CD4-positive, alpha-beta T cell (primary cell): ENCODE results near the gene FMNL2. TPM values are rescaled to one million over a fixed set of nuclear protein-coding genes. Genes with fewer than 3 reads are reported as not detected.

Experiments used
- ATAC-seq: fragments of 200-7000 bp; cut with Tn5 transposase; one replicate; pipeline ENCODE4 v1.10.0; 2022; ENCODE audit warnings: mild to moderate bottlenecking; ENCODE audit not compliant: poor library complexity
- CTCF ChIA-PET: fragments of 350-600 bp; sonication (Branson Sonifier 250); formaldehyde crosslinking; loops from one replicate; lab custom pipeline; 2021; ENCODE audit warnings: antibody characterized with exemption, inconsistent platforms; lab: Charles Lee
- POLR2A ChIA-PET: fragments of 350-600 bp; sonication (Branson Sonifier 250); formaldehyde crosslinking; loops from one replicate; lab custom pipeline; 2021; ENCODE audit warnings: antibody characterized with exemption, inconsistent platforms; lab: Charles Lee
- DNase-seq, 14 experiments: peaks; one replicate each; pipeline ENCODE4 v3.0.0-alpha.2; 2013 to 2020; ENCODE audit warnings: mixed read lengths in 2 of 14
- H3K27ac ChIP-seq, 2 donors: one replicate each; pipeline versions ENCODE4 v1.5.1 to v1.7.0; 2013; ENCODE audit warnings: low read length in 2 of 2, low read depth in 1 of 2, mild to moderate bottlenecking in 1 of 2
- H3K27me3 ChIP-seq, 2 experiments: 1 replicate in 1 of 2; 2 replicates in 1 of 2; pipeline versions ENCODE4 v1.6.1 to v1.7.0; 2013; ENCODE audit warnings: low read length in 2 of 2, control low read depth in 1 of 2, mild to moderate bottlenecking in 1 of 2, moderate library complexity in 1 of 2; ENCODE audit not compliant: insufficient read depth in 2 of 2, control insufficient read depth in 1 of 2
- H3K36me3 ChIP-seq: one replicate; pipeline ENCODE4 v1.6.1; 2013; ENCODE audit warnings: low read length, control low read depth; ENCODE audit not compliant: insufficient read depth
- H3K4me1 ChIP-seq: one replicate; pipeline ENCODE4 v1.6.1; 2013; ENCODE audit warnings: low read length, control low read depth; ENCODE audit not compliant: insufficient read depth
- H3K4me3 ChIP-seq: one replicate; pipeline ENCODE4 v1.5.1; 2013; ENCODE audit warnings: mild to moderate bottlenecking, low read length, moderate library complexity
- H3K9me3 ChIP-seq, 2 experiments: 1 replicate in 1 of 2; 2 replicates in 1 of 2; pipeline versions ENCODE4 v1.6.1 to v1.7.0; 2013; ENCODE audit warnings: low read length in 2 of 2, mild to moderate bottlenecking in 2 of 2, control low read depth in 1 of 2, moderate library complexity in 1 of 2; ENCODE audit not compliant: control insufficient read depth in 1 of 2, insufficient read depth in 1 of 2
- H3K27ac Mint-ChIP-seq: one replicate; pipeline ENCODE4 v1.8.0; 2020; ENCODE audit warnings: mixed read lengths
- H3K27me3 Mint-ChIP-seq: one replicate; pipeline ENCODE4 v1.8.0; 2021; ENCODE audit warnings: mixed read lengths
- H3K36me3 Mint-ChIP-seq: one replicate; pipeline ENCODE4 v1.8.0; 2021; ENCODE audit warnings: low read depth, mixed read lengths
- H3K4me1 Mint-ChIP-seq: one replicate; pipeline ENCODE4 v1.8.0; 2021; ENCODE audit warnings: low read depth, mixed read lengths
- H3K4me3 Mint-ChIP-seq: one replicate; pipeline ENCODE4 v1.8.0; 2020; ENCODE audit warnings: mild to moderate bottlenecking, mixed read lengths
- H3K9me3 Mint-ChIP-seq: one replicate; pipeline ENCODE4 v1.8.0; 2020; ENCODE audit warnings: mixed read lengths
- CTCF ChIP-seq: fragments of 200-600 bp; IDR thresholded peaks from one replicate; pipeline ENCODE4 v1.8.0; 2022; ENCODE audit warnings: antibody characterized with exemption, mild to moderate bottlenecking
- intact Hi-C, 2 experiments: fragments of 100-400 bp; cut with DNase I in 1 of 2; cut with micrococcal nuclease in 1 of 2; formaldehyde crosslinking; loops; one replicate each; pipeline versions ENCODE4 v1.15.1 to v1.9.0; 2023 to 2025; cut with DNase I, micrococcal nuclease
- total RNA-seq, 174 experiments: library from RNA in 2 of 174; stranded (reverse) in 2 of 174; gene quantifications; one replicate each; pipeline ENCODE4 v1.2.3 and lab custom pipeline; 2021 to 2026

FMNL2 gene
- total RNA-seq, 2 experiments from 2014 or later = 0.30 to 0.31 TPM

- no peaks in the 10 kb centered on the region for H3K4me1 ChIP-seq
- ChIA-PET POLR2A (no interaction called here), CTCF (no interaction called here)
- no peaks in the 10 kb centered on the region for H3K9me3 ChIP-seq
- DNase-seq = no peak
- intact Hi-C loops = no loop called here
- H3K4me3 ChIP-seq = no peak overlapping the region
- Mint-ChIP-seq H3K4me3 (no peak overlapping the region), H3K27ac (no peak overlapping the region), H3K9me3 (no peaks in the 10 kb centered on the region), H3K4me1 (peaks cover 9% of the 10 kb centered on the region), H3K27me3 (peaks cover 16% of the 10 kb centered on the region), H3K36me3 (no peaks in the 10 kb centered on the region)
- no peak overlapping the region for H3K27ac ChIP-seq
- no peak for ATAC-seq
- no peaks in the 10 kb centered on the region for H3K36me3 ChIP-seq
- no peak for TF ChIP-seq CTCF
- H3K27me3 ChIP-seq = peaks cover 0 to 16% of the 10 kb centered on the region in 2 experiments
Measured at GRCh38 chr2:152406836-152407161, 71.8 kb downstream of the FMNL2 start.

- intact Hi-C loops = no loop called here
- Mint-ChIP-seq H3K27me3 (peaks cover 18% of the 10 kb centered on the region), H3K9me3 (no peaks in the 10 kb centered on the region), H3K4me1 (peaks cover 9% of the 10 kb centered on the region), H3K36me3 (no peaks in the 10 kb centered on the region), H3K4me3 (no peak overlapping the region), H3K27ac (no peak overlapping the region)
- Histone ChIP-seq H3K9me3 (no peaks in the 10 kb centered on the region), H3K27me3 (peaks cover 0 to 16% of the 10 kb centered on the region in 2 experiments), H3K4me1 (no peaks in the 10 kb centered on the region), H3K36me3 (no peaks in the 10 kb centered on the region), H3K27ac (no peak overlapping the region), H3K4me3 (no peak overlapping the region)
- ChIA-PET CTCF (no interaction called here), POLR2A (no interaction called here)
- peak in 2 of 14 experiments; percentile 39 to 51 for DNase-seq
- ATAC-seq = no peak
- no peak for TF ChIP-seq CTCF
Measured at GRCh38 chr2:152407204-152407721, 72.3 kb downstream of the FMNL2 start.

GRCh38 chr2:152407806-152408205 is 72.8 kb downstream of the FMNL2 start:
- no peak overlapping the region for H3K4me3 Mint-ChIP-seq
- H3K4me3 ChIP-seq = no peak overlapping the region

More at GRCh38 chr2:152407806-152408205, 72.8 kb downstream of the FMNL2 start:
- Histone ChIP-seq H3K27ac (no peak overlapping the region), H3K27me3 (peaks cover 0 to 16% of the 10 kb centered on the region in 2 experiments), H3K36me3 (no peaks in the 10 kb centered on the region), H3K9me3 (no peaks in the 10 kb centered on the region), H3K4me1 (no peaks in the 10 kb centered on the region)
- H3K4me1 Mint-ChIP-seq = peaks cover 8% of the 10 kb centered on the region
- ATAC-seq = no peak
- no peaks in the 10 kb centered on the region for H3K36me3 Mint-ChIP-seq
- H3K9me3 Mint-ChIP-seq = no peaks in the 10 kb centered on the region
- CTCF ChIA-PET = no interaction called here
- H3K27ac Mint-ChIP-seq = no peak overlapping the region
- no peak for TF ChIP-seq CTCF
- intact Hi-C loops = no loop called here
- H3K27me3 Mint-ChIP-seq = peaks cover 16% of the 10 kb centered on the region
- DNase-seq = no peak
- POLR2A ChIA-PET = no interaction called here
